Measurements from ENCODE around the gene DMRT3.

- no peak for TF ChIP-seq CTCF (IDR thresholded peaks at IDR 0.05; ENCODE audit: low read depth, low read length)
- TF ChIP-seq EZH2phosphoT487 (IDR thresholded peaks at IDR 0.05; ENCODE audit: low read depth) = no peak
Observed at GRCh38 chr9:969310-970150, 6.9 kb upstream of the DMRT3 start.
